ENCODE data around the gene RMI2.

GRCh38 chr16:11386054-11386680 is 40.9 kb downstream of the RMI2 start:
- TF ChIP-seq CTCF (IDR thresholded peaks at IDR 0.05; ENCODE audit: insufficient read depth, low read length) (no peak), POLR2AphosphoS5 (IDR thresholded peaks at IDR 0.05; ENCODE audit: low read depth) (no peak), REST (IDR thresholded peaks at IDR 0.05; ENCODE audit: insufficient replicate concordance, low read depth) (no peak)

Measured in HL-60 (cell line).